ENCODE results near the gene NTM. TPM values are rescaled to one million over a fixed set of nuclear protein-coding genes. Genes with fewer than 3 reads are reported as not detected.

The NTM gene
- total RNA-seq, 2 donors from 2014 or later: not detected

- DNase-seq (ENCODE audit: low spot score): no peak
- Histone ChIP-seq H3K4me1 (ENCODE audit: control insufficient read depth in 1 of 2, low read depth in 2 of 2) (no peaks in the 10 kb centered on the region), H3K36me3 (no peaks in the 10 kb centered on the region), H3K4me3 (no peak overlapping the region), H3K27ac (no peak overlapping the region), H3K27me3 (replicated peaks; ENCODE audit: insufficient read depth) (no peaks in the 10 kb centered on the region), H3K9me3 (no peaks in the 10 kb centered on the region)
- ATAC-seq (ENCODE audit: insufficient number of reproducible peaks, low FRiP score, low read depth): no peak
- TF ChIP-seq CTCF (IDR thresholded peaks at IDR 0.05): no peak
Observed at GRCh38 chr11:131373095-131373725, 2.8 kb downstream of the NTM start.

GRCh38 chr11:131373756-131374155 is 3.3 kb downstream of the NTM start:
- Histone ChIP-seq H3K4me3 (no peak overlapping the region), H3K27ac (no peak overlapping the region)
- no peak for DNase-seq (ENCODE audit: low spot score)

GRCh38 chr11:131375421-131375820 is 5.0 kb downstream of the NTM start:
- no peaks in the 10 kb centered on the region for H3K27me3 ChIP-seq (replicated peaks; ENCODE audit: insufficient read depth)
- DNase-seq (ENCODE audit: low spot score): no peak
- ATAC-seq (ENCODE audit: insufficient number of reproducible peaks, low FRiP score, low read depth): no peak

More at GRCh38 chr11:131373756-131374155, 3.3 kb downstream of the NTM start:
- no peak for ATAC-seq (ENCODE audit: insufficient number of reproducible peaks, low FRiP score, low read depth)
- H3K4me1 ChIP-seq (ENCODE audit: control insufficient read depth in 1 of 2, low read depth in 2 of 2): no peaks in the 10 kb centered on the region
- no peaks in the 10 kb centered on the region for H3K27me3 ChIP-seq (replicated peaks; ENCODE audit: insufficient read depth)
- H3K9me3 ChIP-seq: no peaks in the 10 kb centered on the region
- TF ChIP-seq CTCF (IDR thresholded peaks at IDR 0.05): no peak
- no peaks in the 10 kb centered on the region for H3K36me3 ChIP-seq

GRCh38 chr11:131375915-131376314 is 5.5 kb downstream of the NTM start:
- Histone ChIP-seq H3K36me3 (no peaks in the 10 kb centered on the region), H3K9me3 (no peaks in the 10 kb centered on the region), H3K27me3 (replicated peaks; ENCODE audit: insufficient read depth) (no peaks in the 10 kb centered on the region), H3K4me1 (ENCODE audit: control insufficient read depth in 1 of 2, low read depth in 2 of 2) (no peaks in the 10 kb centered on the region), H3K4me3 (no peak overlapping the region), H3K27ac (no peak overlapping the region)
- no peak for ATAC-seq (ENCODE audit: insufficient number of reproducible peaks, low FRiP score, low read depth)
- DNase-seq (ENCODE audit: low spot score): no peak
- TF ChIP-seq CTCF (IDR thresholded peaks at IDR 0.05): no peak

More at GRCh38 chr11:131375421-131375820, 5.0 kb downstream of the NTM start:
- no peak overlapping the region for H3K27ac ChIP-seq
- H3K4me1 ChIP-seq (ENCODE audit: control insufficient read depth in 1 of 2, low read depth in 2 of 2): no peaks in the 10 kb centered on the region
- H3K36me3 ChIP-seq: no peaks in the 10 kb centered on the region
- no peak overlapping the region for H3K4me3 ChIP-seq
- no peak for TF ChIP-seq CTCF (IDR thresholded peaks at IDR 0.05)
- H3K9me3 ChIP-seq: no peaks in the 10 kb centered on the region

GRCh38 chr11:131378931-131379330 is 8.5 kb downstream of the NTM start:
- Histone ChIP-seq H3K27ac (no peak overlapping the region), H3K36me3 (no peaks in the 10 kb centered on the region), H3K9me3 (no peaks in the 10 kb centered on the region), H3K27me3 (replicated peaks; ENCODE audit: insufficient read depth) (no peaks in the 10 kb centered on the region), H3K4me3 (no peak overlapping the region), H3K4me1 (ENCODE audit: control insufficient read depth in 1 of 2, low read depth in 2 of 2) (no peaks in the 10 kb centered on the region)
- ATAC-seq (ENCODE audit: insufficient number of reproducible peaks, low FRiP score, low read depth): no peak
- DNase-seq (ENCODE audit: low spot score): no peak
- TF ChIP-seq CTCF (IDR thresholded peaks at IDR 0.05): no peak
